ENCODE data around the gene FUT3.
"Not testable (repeated sequence)": the region's sequence is repeated elsewhere in the genome, so short reads cannot be mapped to it uniquely, and the experiment has no call there.

Gene FUT3

GRCh38 chr19:5851302-5851701 is at the start of gene FUT3:
TSS of gene FUT3 (minus strand) at chr19:5851449.
- DNase-seq (ENCODE audit: low read depth), result no peak

- no peak for DNase-seq (ENCODE audit: low read depth)
Observed at GRCh38 chr19:5900976-5901375, 49.7 kb upstream of the FUT3 start.

GRCh38 chr19:5899728-5900526 is 48.7 kb upstream of the FUT3 start:
- no peak for DNase-seq (ENCODE audit: low read depth)

GRCh38 chr19:5897189-5897969 is 46.1 kb upstream of the FUT3 start:
- no peak for DNase-seq (ENCODE audit: low read depth)

GRCh38 chr19:5896365-5897076 is 45.3 kb upstream of the FUT3 start:
- DNase-seq (ENCODE audit: low read depth), result no peak

- no peak for DNase-seq (ENCODE audit: low read depth)
Observed at GRCh38 chr19:5895890-5896289, 44.6 kb upstream of the FUT3 start.

- DNase-seq (ENCODE audit: low read depth), result no peak
Observed at GRCh38 chr19:5895409-5895808, 44.2 kb upstream of the FUT3 start.

GRCh38 chr19:5894704-5895349 is 43.6 kb upstream of the FUT3 start:
- DNase-seq (ENCODE audit: low read depth), result no peak

- no peak for DNase-seq (ENCODE audit: low read depth)
Observed at GRCh38 chr19:5893907-5894703, 42.9 kb upstream of the FUT3 start.

- no peak for DNase-seq (ENCODE audit: low read depth)
Observed at GRCh38 chr19:5893296-5893903, 42.2 kb upstream of the FUT3 start.

GRCh38 chr19:5892772-5893275 is 41.6 kb upstream of the FUT3 start:
- DNase-seq (ENCODE audit: low read depth), result no peak

GRCh38 chr19:5891938-5892771 is 40.9 kb upstream of the FUT3 start:
- no peak for DNase-seq (ENCODE audit: low read depth)

- DNase-seq (ENCODE audit: low read depth), result no peak
Observed at GRCh38 chr19:5891572-5891937, 40.3 kb upstream of the FUT3 start.

- DNase-seq (ENCODE audit: low read depth), result no peak
Observed at GRCh38 chr19:5890099-5890498, 38.9 kb upstream of the FUT3 start.

GRCh38 chr19:5889288-5889971 is 38.2 kb upstream of the FUT3 start:
- DNase-seq (ENCODE audit: low read depth), result no peak

GRCh38 chr19:5884065-5884811 is 33.0 kb upstream of the FUT3 start:
- DNase-seq (ENCODE audit: low read depth), result not testable (repeated sequence)

- DNase-seq (ENCODE audit: low read depth), result not testable (repeated sequence)
Observed at GRCh38 chr19:5883157-5883873, 32.1 kb upstream of the FUT3 start.

GRCh38 chr19:5882421-5882968 is 31.2 kb upstream of the FUT3 start:
- no peak for DNase-seq (ENCODE audit: low read depth)

All from stimulated activated CD4-positive, alpha-beta T cell treated with anti-CD3 and anti-CD28 coated beads, Interleukin-2, amount 100 ng/mL, for 4 hours (primary cell).